Caco-2 (cell line): ENCODE results near the gene IL1RAP. TPM values are rescaled to one million over a fixed set of nuclear protein-coding genes. Genes with fewer than 3 reads are reported as not detected.

Experiments used
- BruUV-seq: library from RNA; stranded (reverse); fragments of 400-500 nt; replicated peaks from 2 replicates; lab custom pipeline; 2021; lab: Mats Ljungman, UMichigan
- CTCF ChIA-PET: fragments of 300-600 bp; sonication (Branson Sonifier 250); formaldehyde crosslinking; loops from one replicate; lab custom pipeline; 2022; ENCODE audit warnings: antibody characterized with exemption; lab: Charles Lee
- POLR2A ChIA-PET: fragments of 300-600 bp; sonication (Branson Sonifier 250); formaldehyde crosslinking; loops from one replicate; lab custom pipeline; 2022; ENCODE audit warnings: antibody characterized with exemption; lab: Charles Lee
- DNase-seq, 2 experiments: peaks; one replicate each; pipeline versions ENCODE4 v3.0.0 to v3.0.0-alpha.2; 2020 to 2022
- H3K27me3 ChIP-seq: replicated peaks from 2 replicates; pipeline ENCODE4 v1.6.0; 2011; ENCODE audit warnings: low read length; ENCODE audit not compliant: control insufficient read depth, insufficient read depth
- H3K36me3 ChIP-seq: 2 replicates; pipeline ENCODE4 v1.5.1; 2011; ENCODE audit warnings: low read length; ENCODE audit not compliant: control insufficient read depth, insufficient read depth
- H3K4me1 ChIP-seq: fragments of 250-450 bp; sonication (Bioruptor Pico); 2 replicates; pipeline ENCODE4 v1.5.1; 2020; ENCODE audit warnings: mild to moderate bottlenecking
- H3K4me3 ChIP-seq: 2 replicates; pipeline ENCODE4 v1.5.1; 2011; ENCODE audit warnings: low read depth, mild to moderate bottlenecking, control low read depth, low read length
- H3K9me3 ChIP-seq: fragments of 250-450 bp; sonication (Bioruptor Pico); 2 replicates; pipeline ENCODE4 v1.5.1; 2020; ENCODE audit warnings: mild to moderate bottlenecking, moderate library complexity
- H3K27ac Mint-ChIP-seq: one replicate; pipeline ENCODE4 v1.8.0; 2022; ENCODE audit warnings: mixed read lengths; ENCODE audit not compliant: unreplicated experiment
- H3K27me3 Mint-ChIP-seq: one replicate; pipeline ENCODE4 v1.8.0; 2022; ENCODE audit warnings: mixed read lengths; ENCODE audit not compliant: insufficient read depth, unreplicated experiment
- H3K36me3 Mint-ChIP-seq: one replicate; pipeline ENCODE4 v1.8.0; 2022; ENCODE audit warnings: mild to moderate bottlenecking, mixed read lengths; ENCODE audit not compliant: insufficient read depth, unreplicated experiment
- H3K4me1 Mint-ChIP-seq: one replicate; pipeline ENCODE4 v1.8.0; 2022; ENCODE audit warnings: low read depth, mixed read lengths; ENCODE audit not compliant: unreplicated experiment
- H3K4me3 Mint-ChIP-seq: one replicate; pipeline ENCODE4 v1.8.0; 2022; ENCODE audit warnings: mild to moderate bottlenecking, moderate library complexity, mixed read lengths; ENCODE audit not compliant: unreplicated experiment
- H3K9me3 Mint-ChIP-seq: one replicate; pipeline ENCODE4 v1.8.0; 2022; ENCODE audit warnings: mixed read lengths; ENCODE audit not compliant: unreplicated experiment
- intact Hi-C: fragments of 100-400 bp; cut with micrococcal nuclease; formaldehyde crosslinking; loops from one replicate; pipeline ENCODE4 v1.10.0; 2022; ENCODE audit not compliant: unreplicated experiment
- total RNA-seq: library from RNA; stranded (reverse); gene quantifications from 2 replicates; pipeline ENCODE4 v1.2.3, GENCODE V29; 2022
- TF ChIP-seq, protein P1 (sequence below), 2 experiments: fragments of 200-600 bp in 1 of 2; IDR thresholded peaks; 1 replicate in 1 of 2; 2 replicates in 1 of 2; pipeline versions ENCODE4 v1.5.1 to v1.8.0; 2011 to 2022; ENCODE audit warnings: antibody characterized with exemption in 1 of 2, control low read depth in 1 of 2, inconsistent platforms in 1 of 2, low read depth in 1 of 2, low read length in 1 of 2, mild to moderate bottlenecking in 1 of 2, moderate library complexity in 1 of 2; ENCODE audit not compliant: insufficient read depth in 1 of 2, severe bottlenecking in 1 of 2, unreplicated experiment in 1 of 2

Gene IL1RAP
- total RNA-seq, 1 experiment from 2014 or later = 5.1 TPM

GRCh38 chr3:190498293-190498692 lies 15.6 kb upstream of the IL1RAP start:
- TF ChIP-seq, protein P1, sequence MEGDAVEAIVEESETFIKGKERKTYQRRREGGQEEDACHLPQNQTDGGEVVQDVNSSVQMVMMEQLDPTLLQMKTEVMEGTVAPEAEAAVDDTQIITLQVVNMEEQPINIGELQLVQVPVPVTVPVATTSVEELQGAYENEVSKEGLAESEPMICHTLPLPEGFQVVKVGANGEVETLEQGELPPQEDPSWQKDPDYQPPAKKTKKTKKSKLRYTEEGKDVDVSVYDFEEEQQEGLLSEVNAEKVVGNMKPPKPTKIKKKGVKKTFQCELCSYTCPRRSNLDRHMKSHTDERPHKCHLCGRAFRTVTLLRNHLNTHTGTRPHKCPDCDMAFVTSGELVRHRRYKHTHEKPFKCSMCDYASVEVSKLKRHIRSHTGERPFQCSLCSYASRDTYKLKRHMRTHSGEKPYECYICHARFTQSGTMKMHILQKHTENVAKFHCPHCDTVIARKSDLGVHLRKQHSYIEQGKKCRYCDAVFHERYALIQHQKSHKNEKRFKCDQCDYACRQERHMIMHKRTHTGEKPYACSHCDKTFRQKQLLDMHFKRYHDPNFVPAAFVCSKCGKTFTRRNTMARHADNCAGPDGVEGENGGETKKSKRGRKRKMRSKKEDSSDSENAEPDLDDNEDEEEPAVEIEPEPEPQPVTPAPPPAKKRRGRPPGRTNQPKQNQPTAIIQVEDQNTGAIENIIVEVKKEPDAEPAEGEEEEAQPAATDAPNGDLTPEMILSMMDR (IDR thresholded peaks at IDR 0.05; ENCODE audit: insufficient read depth in 1 of 2, low read depth in 1 of 2, low read length in 1 of 2, severe bottlenecking in 1 of 2, unreplicated experiment in 1 of 2) = no peak
- H3K4me1 ChIP-seq = no peaks in the 10 kb centered on the region
- intact Hi-C loops = no loop called here
- Mint-ChIP-seq H3K36me3 (no peaks in the 10 kb centered on the region), H3K27ac (no peak overlapping the region), H3K4me1 (peaks cover 1% of the 10 kb centered on the region), H3K9me3 (peaks cover 3% of the 10 kb centered on the region), H3K27me3 (peaks cover 6% of the 10 kb centered on the region), H3K4me3 (no peak overlapping the region)
- no TSS peak for BruUV-seq
- H3K27me3 ChIP-seq = no peaks in the 10 kb centered on the region
- H3K9me3 ChIP-seq = no peaks in the 10 kb centered on the region
- ChIA-PET POLR2A (no interaction called here), CTCF (no interaction called here)
- no peak for DNase-seq
- H3K36me3 ChIP-seq = no peaks in the 10 kb centered on the region
- no peak overlapping the region for H3K4me3 ChIP-seq

GRCh38 chr3:190499122-190499521 lies 14.8 kb upstream of the IL1RAP start:
- CTCF ChIA-PET = no interaction called here
- intact Hi-C loops = no loop called here
- TF ChIP-seq, protein P1 (IDR thresholded peaks at IDR 0.05; ENCODE audit: insufficient read depth in 1 of 2, low read depth in 1 of 2, low read length in 1 of 2, severe bottlenecking in 1 of 2, unreplicated experiment in 1 of 2) = no peak
- no peaks in the 10 kb centered on the region for H3K9me3 Mint-ChIP-seq
- Histone ChIP-seq H3K9me3 (no peaks in the 10 kb centered on the region), H3K4me3 (no peak overlapping the region), H3K36me3 (no peaks in the 10 kb centered on the region), H3K4me1 (no peaks in the 10 kb centered on the region), H3K27me3 (no peaks in the 10 kb centered on the region)
- no peak overlapping the region for H3K27ac Mint-ChIP-seq
- H3K4me3 Mint-ChIP-seq = no peak overlapping the region
- no peak for DNase-seq
- no peaks in the 10 kb centered on the region for H3K36me3 Mint-ChIP-seq
- BruUV-seq = no TSS peak
- H3K27me3 Mint-ChIP-seq = peaks cover 6% of the 10 kb centered on the region
- no peaks in the 10 kb centered on the region for H3K4me1 Mint-ChIP-seq
- POLR2A ChIA-PET = no interaction called here

GRCh38 chr3:190502946-190503345 lies 10.9 kb upstream of the IL1RAP start:
- peaks cover 16% of the 10 kb centered on the region for H3K4me1 Mint-ChIP-seq
- intact Hi-C loops = no loop called here

More at GRCh38 chr3:190502946-190503345, 10.9 kb upstream of the IL1RAP start:
- no TSS peak for BruUV-seq
- Histone ChIP-seq H3K27me3 (no peaks in the 10 kb centered on the region), H3K4me1 (peaks cover 28% of the 10 kb centered on the region), H3K4me3 (no peak overlapping the region), H3K36me3 (no peaks in the 10 kb centered on the region), H3K9me3 (no peaks in the 10 kb centered on the region)
- Mint-ChIP-seq H3K36me3 (no peaks in the 10 kb centered on the region), H3K4me3 (no peak overlapping the region), H3K27ac (no peak overlapping the region), H3K9me3 (no peaks in the 10 kb centered on the region), H3K27me3 (no peaks in the 10 kb centered on the region)
- DNase-seq = no peak
- ChIA-PET CTCF (no interaction called here), POLR2A (no interaction called here)
- TF ChIP-seq, protein P1 (IDR thresholded peaks at IDR 0.05; ENCODE audit: insufficient read depth in 1 of 2, low read depth in 1 of 2, low read length in 1 of 2, severe bottlenecking in 1 of 2, unreplicated experiment in 1 of 2) = no peak
